GM19025 (cell line): ENCODE measurements around the gene IL12B.
"Not testable (repeated sequence)": the region's sequence is repeated elsewhere in the genome, so short reads cannot be mapped to it uniquely, and the experiment has no call there.

ENCODE experiments used
- ATAC-seq: cut with Tn5 transposase; IDR thresholded peaks from one replicate; pipeline ENCODE4 v1.9.1; 2021; ENCODE audit warnings: mild to moderate bottlenecking, low read depth, moderate library complexity; ENCODE audit not compliant: unreplicated experiment

The IL12B gene

DNA sequence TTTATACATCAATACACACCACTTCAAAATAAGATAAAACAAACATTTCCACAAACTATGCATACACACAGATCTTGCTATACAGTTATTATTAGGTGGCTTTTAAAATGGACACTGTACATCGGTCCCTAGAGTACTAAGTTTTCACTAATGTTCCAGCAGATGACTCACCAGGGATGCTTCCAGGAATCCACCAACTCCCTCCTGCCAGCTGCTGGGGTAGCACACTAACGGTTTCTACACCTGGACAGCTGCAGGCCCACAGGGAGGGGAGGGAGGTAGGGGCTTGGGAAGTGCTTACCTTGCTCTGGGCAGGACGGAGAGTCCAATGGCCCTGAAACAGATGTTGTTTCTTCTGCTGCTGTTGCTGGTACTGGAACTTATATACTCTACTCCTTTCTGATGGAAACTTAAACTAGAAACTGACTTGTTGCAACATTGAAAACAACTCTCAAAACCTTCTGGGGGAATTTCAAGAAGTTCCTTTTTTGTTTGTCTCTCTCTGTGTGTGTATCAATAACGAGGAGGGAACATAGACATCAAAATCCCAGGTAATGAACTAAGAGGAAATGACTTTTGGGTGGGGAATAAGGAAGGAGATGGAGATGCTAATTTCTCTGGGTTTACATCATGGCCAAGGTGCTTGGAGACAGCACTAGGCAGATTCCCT, at the start of gene IL12B:
TSS of gene IL12B (minus strand) at position 357 of the 670 bp plus-strand sequence. CDS start 3,705 bp downstream, outside the sequence.
- ATAC-seq, result no peak

GRCh38 chr5:159377653-159378052, 47.4 kb upstream of the IL12B start:
- ATAC-seq, result no peak

DNA sequence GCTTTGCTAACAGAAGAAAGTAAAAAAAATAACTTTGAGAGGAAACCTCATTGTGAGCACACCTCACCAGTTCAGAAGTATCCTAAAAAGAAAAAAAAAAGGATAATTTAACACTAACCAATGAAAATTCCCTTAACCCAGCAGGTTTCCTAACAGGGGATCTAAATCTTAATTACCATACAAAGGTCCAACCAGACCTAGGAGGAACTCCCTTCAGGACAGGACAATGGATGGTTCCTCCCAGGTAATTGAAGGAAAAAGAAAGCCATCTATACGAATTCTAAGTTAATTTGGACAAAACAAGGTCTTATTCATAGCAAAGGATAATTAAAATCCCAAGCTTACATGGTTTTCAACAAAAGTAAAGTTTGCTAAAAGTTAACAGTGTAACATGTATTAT, 37.6 kb upstream of the IL12B start:
- not testable (repeated sequence) for ATAC-seq

GRCh38 chr5:159366776-159367175, 36.5 kb upstream of the IL12B start:
- not testable (repeated sequence) for ATAC-seq

GRCh38 chr5:159362220-159362619, 31.9 kb upstream of the IL12B start:
- ATAC-seq, result no peak

DNA sequence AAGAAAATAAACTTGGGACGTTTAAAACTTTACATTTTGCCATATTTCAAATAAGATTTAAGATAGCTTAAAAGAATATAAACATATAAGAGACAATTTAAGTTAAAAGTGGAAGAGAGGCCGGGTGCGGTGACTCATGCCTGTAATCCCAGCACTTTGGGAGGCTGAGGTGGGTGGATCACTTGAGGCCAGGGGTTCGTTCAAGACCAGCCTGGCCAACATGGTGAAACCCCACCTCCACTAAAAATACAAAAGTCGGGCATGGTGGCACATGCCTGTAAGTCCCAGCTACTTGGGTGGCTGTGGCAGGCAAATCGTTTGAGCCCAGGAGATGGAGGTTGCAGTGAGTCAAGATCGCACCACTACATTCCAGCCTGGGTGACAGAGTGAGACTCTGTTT, 29.6 kb upstream of the IL12B start:
- not testable (repeated sequence) for ATAC-seq

GRCh38 chr5:159359408-159359807, 29.1 kb upstream of the IL12B start:
- no peak for ATAC-seq

GRCh38 chr5:159353661-159354252, 23.5 kb upstream of the IL12B start:
- no peak for ATAC-seq

GRCh38 chr5:159350644-159351043, 20.4 kb upstream of the IL12B start:
- ATAC-seq, result not testable (repeated sequence)

DNA sequence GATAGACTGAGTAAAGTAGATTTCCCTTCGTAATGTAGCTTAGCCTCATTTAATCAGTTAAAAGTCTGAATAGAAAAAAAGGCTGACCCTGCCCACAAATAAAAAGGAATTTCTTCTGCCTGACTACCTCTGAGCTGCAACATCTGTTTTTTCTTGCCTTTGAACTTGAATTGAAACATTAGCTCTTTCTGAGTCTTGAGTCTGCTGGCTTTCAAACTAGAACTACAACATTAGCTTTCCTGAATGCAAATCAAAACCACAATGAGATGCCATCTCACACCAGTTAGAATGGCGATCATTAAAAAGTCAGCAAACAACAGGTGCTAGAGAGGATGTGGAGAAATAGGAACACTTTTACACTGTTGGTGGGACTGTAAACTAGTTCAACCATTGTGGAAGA, 19.9 kb upstream of the IL12B start:
- ATAC-seq, result not testable (repeated sequence)

GRCh38 chr5:159345861-159346260, 15.6 kb upstream of the IL12B start:
- ATAC-seq, result no peak

DNA sequence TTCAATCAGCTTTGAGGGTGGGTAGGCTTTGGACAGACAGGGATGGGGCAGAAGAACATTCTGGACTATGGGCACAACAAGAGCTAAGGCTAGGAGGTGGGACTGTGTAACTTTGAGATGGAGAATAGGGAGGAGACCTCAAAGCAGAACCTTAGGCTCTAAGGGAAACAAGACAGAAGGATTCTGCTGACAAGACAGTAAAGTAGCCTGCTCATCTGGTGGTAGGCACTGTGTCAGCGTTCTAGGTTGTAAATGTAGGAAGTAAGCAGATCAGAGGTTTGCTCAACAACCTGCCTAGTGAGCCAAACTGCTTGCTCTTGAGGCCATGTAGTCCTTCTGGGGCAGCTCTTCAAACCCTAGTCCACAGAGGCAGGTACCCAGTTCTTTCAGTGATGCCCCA, 15.0 kb upstream of the IL12B start:
- no peak for ATAC-seq

- ATAC-seq, result no peak
These were observed 13.2 kb upstream of the IL12B start for GRCh38 chr5:159343295-159344094.

DNA sequence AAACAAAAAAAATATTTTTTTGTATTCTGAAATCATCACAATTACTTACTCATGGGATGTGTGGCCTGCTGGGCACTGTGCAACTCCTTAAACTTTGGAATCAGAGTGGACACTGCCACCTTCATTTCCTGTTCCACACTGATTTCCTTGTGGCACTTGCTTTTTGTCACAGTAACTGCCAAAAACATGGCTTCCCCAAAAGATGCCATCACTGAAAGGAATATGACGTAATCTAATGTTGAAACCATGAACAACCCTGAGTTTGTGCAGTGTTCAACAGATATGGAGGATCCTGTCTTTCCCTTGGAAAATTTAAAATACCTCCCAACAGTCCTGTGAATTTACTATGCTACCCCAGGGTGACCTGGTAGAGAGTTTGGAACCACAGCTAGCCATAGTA, 12.6 kb upstream of the IL12B start:
- no peak for ATAC-seq

- ATAC-seq, result no peak
These were observed 11.6 kb upstream of the IL12B start for GRCh38 chr5:159341906-159342310.

GRCh38 chr5:159341145-159341544, 10.9 kb upstream of the IL12B start:
- ATAC-seq, result no peak

- no peak for ATAC-seq
These were observed 10.2 kb upstream of the IL12B start for GRCh38 chr5:159340511-159340910.

DNA sequence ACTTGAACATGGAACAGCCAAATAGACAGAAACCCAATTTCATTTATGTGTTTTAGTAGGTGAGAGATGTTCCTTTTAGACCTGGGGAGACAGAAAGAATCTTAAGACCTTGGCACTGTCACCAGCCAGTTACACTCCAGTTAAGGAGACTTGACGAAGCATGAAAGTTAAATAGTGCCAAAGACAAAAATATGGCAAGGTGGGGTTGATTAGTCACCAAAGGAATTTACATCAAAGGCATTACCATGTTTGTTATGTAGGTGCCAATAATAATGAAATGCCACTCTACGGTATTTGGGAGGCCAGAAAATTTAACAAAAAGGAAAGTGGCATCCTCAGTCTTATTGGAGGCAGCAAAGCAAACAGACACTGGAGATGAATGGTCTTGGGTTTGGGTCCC, 9.2 kb upstream of the IL12B start:
- ATAC-seq, result no peak

DNA sequence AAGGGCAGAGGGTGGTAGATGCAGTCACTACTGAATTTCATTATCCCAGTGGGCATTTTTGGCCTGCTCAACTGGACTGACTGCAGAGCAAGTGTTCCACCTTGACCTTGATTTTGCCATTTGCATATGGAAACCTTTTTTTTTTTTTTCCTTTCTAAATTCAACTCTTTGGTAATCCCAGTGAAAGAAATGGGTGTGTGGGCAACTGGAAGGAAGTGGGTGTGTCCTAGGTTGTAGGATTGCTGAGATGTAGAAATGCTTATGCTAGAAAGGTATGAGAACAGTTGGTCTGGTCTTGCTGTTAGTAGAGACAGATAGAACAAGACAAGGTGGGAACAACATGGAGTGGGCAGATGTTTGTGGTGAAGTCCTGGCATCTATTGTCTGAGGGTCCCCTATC, 7.8 kb upstream of the IL12B start:
- no peak for ATAC-seq

DNA sequence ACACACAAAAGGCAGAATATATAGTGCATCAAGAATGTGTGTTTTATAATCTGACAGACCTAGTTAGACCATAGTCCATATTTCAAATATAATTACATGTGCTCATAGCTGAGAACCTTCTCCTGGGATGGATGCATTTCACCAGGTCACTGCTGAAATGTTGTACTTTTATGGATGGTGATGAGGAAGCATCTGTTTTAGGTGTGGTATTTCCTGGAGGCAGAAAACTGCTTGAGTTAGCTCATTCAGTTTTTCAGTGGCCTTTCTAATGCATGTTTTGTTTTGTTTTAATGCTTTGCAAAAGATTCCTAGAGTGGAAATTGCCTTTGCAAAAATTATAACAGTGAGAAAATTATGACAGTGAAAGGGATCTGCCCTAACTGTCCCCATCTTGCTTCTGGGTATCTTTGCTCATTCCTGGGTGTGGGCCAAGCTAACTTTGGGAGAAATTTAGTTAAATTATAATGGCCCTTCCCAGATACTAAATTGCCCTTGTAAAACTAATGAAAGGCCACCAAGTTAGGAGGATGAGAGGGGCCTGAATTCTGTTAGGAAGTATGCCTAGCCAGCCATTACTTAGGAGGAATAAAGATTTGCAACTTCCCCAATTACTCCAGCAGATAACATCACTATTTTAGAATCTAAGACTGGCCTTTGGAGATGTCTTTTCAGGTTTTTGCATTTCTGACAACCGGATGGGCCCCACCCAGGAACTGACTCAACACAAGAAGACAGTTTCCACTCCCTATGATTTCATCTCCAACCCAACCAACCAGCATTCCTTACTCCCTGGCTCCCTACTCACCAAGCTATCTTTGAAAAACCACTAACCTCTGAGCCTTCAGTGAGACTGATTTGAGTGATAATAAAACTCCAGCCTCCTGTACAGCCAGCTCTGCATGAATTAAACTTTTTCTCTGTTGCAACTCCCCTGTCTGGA, 7.0 kb upstream of the IL12B start:
- ATAC-seq, result no peak
